Metanephros (tissue), 2 donors: Measurements from ENCODE around the gene CSRNP2. TPM values are rescaled to one million over a fixed set of nuclear protein-coding genes. Genes with fewer than 3 reads are reported as not detected.

Experiments
- small RNA-seq: library from RNA; depleted of rRNA; stranded (forward); fragments of <200 nt; gene quantifications from one replicate; pipeline ENCODE3, GENCODE V24; 2014; ENCODE audit warnings: low replicate concordance
- total RNA-seq: library from RNA; depleted of rRNA; stranded (reverse); fragments of >200 nt; gene quantifications from one replicate; pipeline ENCODE4 v1.2.3, GENCODE V29; 2014

The CSRNP2 gene
- 25.7 TPM for total RNA-seq

GRCh38 chr12:51083126-51083833, at the start of gene CSRNP2:
Gene CSRNP2 (minus strand): TSS chr12:51083596. CDS start chr12:51076561, 7,035 bp downstream.

GRCh38 chr12:51047655-51048540, 35.5 kb downstream of the CSRNP2 start, which contains the start of gene LETMD1:
Gene LETMD1 (plus strand): TSS chr12:51048327. CDS start chr12:51048357, 30 bp downstream.

GRCh38 chr12:51025836-51026638, 57.4 kb downstream of the CSRNP2 start, which contains the start of gene SLC11A2:
Gene SLC11A2 (minus strand): TSS chr12:51026384. CDS start chr12:51010728, 15,656 bp downstream.

Small RNA genes within 50 kb of the gene (small RNA-seq; reads per million reads assigned to genes)
- gene RNU6-1273P (not detected), gene RNU6-87P (not detected)

Other genes starting within 250 kb of the CSRNP2 start
- not detected for gene TMPRSS12, start 240.7 kb downstream of the CSRNP2 start, total RNA-seq
- gene HIGD1C, start 131.1 kb downstream of the CSRNP2 start, total RNA-seq: not detected
- 76.8 TPM for gene SLC11A2, start 57.2 kb downstream of the CSRNP2 start, total RNA-seq
- 67.9 TPM for gene LETMD1, start 35.3 kb downstream of the CSRNP2 start, total RNA-seq
- gene TFCP2, start 89.5 kb upstream of the CSRNP2 start, total RNA-seq: 37.2 TPM
- gene POU6F1, start 134.5 kb upstream of the CSRNP2 start, total RNA-seq: 5.1 TPM
- gene DAZAP2, start 155.2 kb upstream of the CSRNP2 start, total RNA-seq: 184 TPM
- gene SMAGP, start 186.8 kb upstream of the CSRNP2 start, total RNA-seq: 13.8 TPM
- gene BIN2, start 240.6 kb upstream of the CSRNP2 start, total RNA-seq: 4.3 TPM